Fibroblast of skin of left biceps (primary cell): ENCODE results near the gene VEPH1.

Experiments used
- DNase-seq, 2 experiments: peaks; one replicate each; pipeline ENCODE4 v3.0.0-alpha.2; 2013; ENCODE audit warnings: low read depth in 2 of 2

The VEPH1 gene

DNA sequence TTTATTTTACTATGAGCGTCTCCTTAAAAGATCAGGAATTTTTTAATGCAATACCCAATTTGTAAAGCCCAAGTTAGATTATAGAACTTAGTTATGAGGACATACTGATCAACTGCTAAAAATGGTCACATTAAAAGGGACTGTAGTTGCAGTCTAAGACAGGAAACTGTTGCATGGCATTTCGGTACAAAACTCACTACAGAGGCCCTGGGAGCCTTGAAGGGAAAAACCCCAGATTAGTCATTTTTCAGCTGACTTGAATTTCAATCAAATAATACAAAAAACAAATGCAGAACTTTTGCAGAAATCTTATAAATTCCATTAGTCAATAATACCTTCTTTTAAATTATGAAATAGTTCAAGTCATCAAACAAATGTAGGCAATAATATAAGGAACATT is 73.5 kb downstream of the VEPH1 start:
- no peak for DNase-seq

- DNase-seq: peak in 1 of 2 experiments; percentile 70
Observed at GRCh38 chr3:157428853-157429252, 74.4 kb downstream of the VEPH1 start.

DNA sequence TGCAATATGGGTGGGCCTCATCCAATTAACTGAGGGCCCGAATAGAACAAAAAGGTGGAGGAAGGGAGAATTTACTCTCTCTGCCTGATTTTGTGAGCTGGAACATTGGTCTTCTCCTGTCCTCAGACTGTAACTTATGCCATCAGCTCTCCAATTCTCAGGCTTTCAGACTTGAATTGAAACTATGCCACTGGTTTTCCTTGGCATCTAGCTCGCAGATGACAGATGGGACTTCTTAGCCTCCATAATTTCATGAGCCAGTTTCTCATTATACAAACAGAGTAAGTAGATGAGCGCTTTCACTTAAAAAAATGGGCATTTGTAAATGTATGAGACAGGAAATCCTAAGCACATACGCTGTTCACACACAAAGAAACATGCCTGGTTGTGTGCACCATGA is 75.3 kb downstream of the VEPH1 start:
- DNase-seq: no peak

DNA sequence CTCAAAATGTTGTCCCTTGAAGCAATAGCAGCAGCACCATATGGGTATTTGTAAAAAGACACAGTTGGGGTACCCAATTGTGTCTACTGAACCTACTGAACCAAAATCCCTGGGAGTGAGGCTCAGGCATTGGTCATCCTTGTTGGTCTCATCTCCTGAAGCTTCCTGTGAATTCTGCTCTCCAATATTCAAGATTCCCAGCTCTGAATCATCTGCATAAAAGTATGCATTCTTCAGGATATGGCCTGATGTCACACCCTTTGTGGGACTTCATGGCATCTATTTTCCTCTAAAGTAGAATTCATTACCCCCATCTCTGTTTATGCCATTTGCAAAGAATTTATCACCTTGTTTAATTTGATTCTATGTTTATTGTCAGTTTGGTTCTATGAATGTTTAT is 79.9 kb downstream of the VEPH1 start:
- DNase-seq: no peak

DNA sequence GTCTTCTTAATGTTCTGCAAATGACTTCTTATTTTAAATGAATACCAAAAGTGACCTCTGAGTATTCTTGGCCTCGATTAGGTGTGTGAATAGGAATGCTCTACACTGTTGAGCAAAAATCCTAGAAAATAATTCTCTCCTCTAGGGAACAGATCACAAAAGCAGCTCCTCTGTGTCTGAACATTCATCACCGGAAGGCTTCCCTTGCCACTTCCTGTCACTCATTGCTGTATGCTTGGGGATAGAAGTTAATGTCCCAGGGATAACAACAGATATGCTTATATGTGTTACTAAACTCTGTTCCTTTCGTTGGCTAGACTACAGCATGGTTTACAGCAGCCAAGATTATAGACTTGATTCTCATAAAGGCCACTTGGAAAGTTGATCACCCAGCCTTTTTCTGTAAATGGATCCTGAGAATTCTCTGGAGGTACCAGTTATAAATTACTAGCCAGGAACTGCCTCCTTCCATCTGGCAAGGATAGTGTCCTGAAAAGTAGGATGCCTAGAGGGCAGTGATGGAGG is 82.5 kb downstream of the VEPH1 start:
- DNase-seq: no peak

DNA sequence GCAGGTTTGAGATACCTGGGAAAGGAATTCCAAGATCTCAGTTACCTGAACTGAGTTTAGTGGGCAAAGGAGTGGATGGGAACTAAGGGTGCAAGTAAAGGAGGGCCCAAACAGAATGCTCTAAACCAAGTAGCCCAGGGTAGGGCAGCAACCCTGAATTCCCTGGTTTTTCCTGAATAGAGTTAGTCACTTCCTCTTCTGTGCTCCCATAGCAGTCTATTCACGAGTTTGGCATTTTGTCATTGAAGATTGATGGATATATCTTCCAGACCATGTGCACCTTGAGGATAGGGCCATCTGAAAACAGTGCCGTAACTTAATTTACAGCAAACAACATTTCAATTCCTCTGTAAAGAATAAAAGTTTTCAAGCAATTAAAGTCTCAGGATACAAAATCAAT is 85.1 kb downstream of the VEPH1 start:
- DNase-seq: no peak

- no peak for DNase-seq
Observed at GRCh38 chr3:157417247-157417646, 86.0 kb downstream of the VEPH1 start.

- DNase-seq: no peak
Observed at GRCh38 chr3:157416347-157417087, 86.7 kb downstream of the VEPH1 start.

- DNase-seq: no peak
Observed at GRCh38 chr3:157414861-157415260, 88.4 kb downstream of the VEPH1 start.

DNA sequence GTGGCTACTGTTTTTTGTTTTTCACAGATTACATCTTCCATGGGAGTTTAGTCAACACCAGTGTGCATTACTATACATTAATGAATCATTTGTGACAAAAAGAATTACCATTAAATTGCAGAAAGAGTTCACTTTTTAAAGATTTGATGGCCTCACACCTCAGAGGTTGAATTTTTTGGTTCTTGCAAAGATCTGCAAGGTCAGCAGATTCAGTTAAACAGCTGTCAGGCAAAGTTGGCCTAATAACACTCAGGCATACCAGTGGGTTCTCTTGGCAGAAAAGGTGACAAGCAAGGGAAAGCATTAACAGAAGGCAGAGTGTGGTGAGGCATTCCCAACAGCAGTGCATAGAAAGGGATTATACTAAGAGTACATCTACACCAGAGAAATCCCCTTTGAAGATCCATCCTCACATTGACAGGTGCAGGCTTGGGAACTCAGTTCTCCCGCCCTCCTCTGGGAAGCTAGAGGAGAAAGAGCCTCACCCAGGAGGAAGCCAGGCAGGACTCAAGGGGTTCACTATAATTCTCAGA is 90.8 kb downstream of the VEPH1 start:
- no peak for DNase-seq

DNA sequence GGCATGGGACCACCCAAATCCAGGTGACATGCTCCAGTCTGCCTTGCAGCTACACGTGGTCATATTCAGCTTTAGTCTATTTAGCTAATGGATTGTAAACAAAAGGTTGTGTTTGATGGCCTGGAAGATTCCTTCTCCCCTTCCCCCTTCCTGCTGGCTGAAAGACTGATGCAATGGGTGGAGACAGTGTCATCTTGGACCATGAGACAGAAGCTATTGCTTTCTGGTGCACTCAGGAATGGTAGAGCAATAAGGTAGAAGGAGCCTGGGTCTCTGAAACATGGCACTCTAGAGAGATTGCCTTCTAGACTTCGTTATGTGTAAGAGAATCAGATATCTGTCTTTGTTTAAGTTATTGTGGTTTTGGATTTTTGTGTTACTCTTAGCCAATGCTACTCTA is 92.3 kb downstream of the VEPH1 start:
- DNase-seq: no peak

- no peak for DNase-seq
Observed at GRCh38 chr3:157409516-157409915, 93.7 kb downstream of the VEPH1 start.

DNA sequence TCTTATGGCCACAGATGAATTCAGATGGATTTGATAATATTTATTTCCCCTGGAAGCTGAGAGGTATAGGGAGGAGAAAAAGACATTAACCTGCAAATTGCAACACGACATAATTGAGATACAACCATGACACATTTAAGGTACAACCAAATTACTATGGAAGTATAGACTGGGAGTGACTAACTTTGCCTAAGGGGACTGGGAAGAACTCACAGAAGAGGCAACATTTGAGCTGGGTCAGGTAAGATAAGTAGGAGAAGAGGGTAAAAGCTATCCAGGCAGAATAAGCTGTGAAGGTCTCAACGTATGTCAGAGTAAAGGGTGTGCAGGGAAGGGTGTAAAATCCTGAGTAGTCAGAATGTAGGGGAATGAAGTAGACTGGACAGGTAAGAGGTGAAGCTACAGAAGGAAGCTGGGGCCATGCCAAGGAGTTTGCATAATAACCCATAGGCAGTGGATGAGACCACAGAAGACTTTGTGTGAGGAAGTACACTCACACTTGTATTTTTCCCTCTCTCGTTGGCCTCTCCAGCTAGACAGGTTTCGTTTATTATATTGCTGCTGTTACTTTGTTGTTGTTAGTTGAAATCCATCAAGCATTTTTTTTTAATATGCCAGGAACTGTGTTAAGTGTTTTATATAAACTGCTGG is 94.6 kb downstream of the VEPH1 start:
- no peak for DNase-seq

GRCh38 chr3:157407769-157408168 is 95.4 kb downstream of the VEPH1 start:
- no peak for DNase-seq

DNA sequence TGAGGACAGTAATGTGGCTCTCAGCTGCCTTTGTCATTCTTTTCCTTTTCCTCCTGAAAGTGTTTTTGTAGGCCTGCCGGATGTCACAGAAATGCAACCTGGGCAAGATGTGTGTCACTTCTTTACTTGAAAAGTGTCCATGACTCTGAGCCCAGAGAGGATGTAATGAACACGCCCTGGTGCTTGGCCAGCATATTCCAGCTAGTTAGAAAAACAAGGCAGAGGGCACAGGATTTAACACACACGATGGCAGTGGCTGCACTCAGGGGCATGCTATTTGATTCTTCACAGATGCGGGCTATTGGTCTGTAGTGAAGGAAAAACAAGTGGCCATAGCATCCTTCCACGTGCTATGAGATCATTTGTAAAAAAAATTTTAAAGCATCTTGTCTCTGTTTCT is 96.8 kb downstream of the VEPH1 start:
- DNase-seq: no peak

GRCh38 chr3:157405457-157405856 is 97.8 kb downstream of the VEPH1 start:
- DNase-seq: peak; percentile 62 to 65

DNA sequence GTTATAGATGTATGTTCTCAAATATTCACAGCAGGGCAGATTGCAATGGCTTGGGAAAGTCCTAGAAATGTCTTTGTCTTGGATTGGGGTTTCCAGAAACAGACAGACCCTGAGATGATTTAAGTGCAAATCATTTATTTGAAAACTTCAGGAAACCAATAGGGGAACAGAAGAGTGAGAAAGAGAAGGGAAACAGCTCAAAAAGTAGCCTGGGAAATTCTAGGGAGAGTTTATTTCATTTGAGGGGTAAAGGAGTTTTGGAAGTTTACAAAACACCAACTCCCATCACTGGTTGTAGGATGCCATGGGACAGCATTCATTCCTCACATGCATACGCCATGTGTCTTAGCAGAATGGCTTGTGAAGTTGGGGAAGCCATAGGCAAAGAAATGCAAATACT is 98.8 kb downstream of the VEPH1 start:
- no peak for DNase-seq

GRCh38 chr3:157398598-157398997 is 104.6 kb downstream of the VEPH1 start:
- DNase-seq: no peak

DNA sequence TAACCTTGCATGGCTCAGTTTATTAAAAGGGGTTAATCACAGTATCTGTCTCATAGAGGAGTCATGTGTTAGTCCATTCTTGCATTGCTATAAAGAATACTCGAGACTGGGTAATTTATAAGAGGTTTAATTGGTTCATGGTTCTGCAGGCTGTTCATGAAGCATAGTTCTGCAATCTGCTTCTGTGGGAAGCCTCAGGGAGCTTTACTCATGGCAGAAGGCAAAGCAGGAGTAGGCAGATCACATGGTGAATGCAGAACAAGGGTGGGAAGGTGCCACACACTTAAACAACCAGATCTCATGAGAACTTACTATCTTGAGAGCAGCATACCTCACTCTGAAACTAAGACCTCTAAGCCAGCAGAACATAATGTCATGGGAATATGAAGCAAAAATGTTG is 108.8 kb downstream of the VEPH1 start:
- DNase-seq: no peak

GRCh38 chr3:157393113-157393512 is 110.1 kb downstream of the VEPH1 start:
- DNase-seq: no peak

DNA sequence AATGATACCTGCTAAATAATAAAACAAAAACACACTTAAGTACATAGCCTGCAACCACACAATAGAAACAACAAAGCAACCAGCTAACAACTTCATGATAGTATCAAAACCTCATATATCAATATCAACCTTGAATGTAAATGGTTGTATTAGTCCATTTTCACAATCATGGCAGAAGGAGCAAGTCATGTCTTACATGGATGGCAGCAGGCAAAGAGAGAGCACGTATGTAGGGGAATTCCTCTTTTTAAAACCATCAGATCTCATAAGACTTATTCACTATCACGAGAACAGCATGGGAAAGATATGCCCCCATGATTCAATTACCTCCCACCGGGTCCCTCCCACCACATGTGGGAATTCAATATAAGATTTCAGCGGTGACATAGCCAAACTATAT is 111.1 kb downstream of the VEPH1 start:
- no peak for DNase-seq

DNA sequence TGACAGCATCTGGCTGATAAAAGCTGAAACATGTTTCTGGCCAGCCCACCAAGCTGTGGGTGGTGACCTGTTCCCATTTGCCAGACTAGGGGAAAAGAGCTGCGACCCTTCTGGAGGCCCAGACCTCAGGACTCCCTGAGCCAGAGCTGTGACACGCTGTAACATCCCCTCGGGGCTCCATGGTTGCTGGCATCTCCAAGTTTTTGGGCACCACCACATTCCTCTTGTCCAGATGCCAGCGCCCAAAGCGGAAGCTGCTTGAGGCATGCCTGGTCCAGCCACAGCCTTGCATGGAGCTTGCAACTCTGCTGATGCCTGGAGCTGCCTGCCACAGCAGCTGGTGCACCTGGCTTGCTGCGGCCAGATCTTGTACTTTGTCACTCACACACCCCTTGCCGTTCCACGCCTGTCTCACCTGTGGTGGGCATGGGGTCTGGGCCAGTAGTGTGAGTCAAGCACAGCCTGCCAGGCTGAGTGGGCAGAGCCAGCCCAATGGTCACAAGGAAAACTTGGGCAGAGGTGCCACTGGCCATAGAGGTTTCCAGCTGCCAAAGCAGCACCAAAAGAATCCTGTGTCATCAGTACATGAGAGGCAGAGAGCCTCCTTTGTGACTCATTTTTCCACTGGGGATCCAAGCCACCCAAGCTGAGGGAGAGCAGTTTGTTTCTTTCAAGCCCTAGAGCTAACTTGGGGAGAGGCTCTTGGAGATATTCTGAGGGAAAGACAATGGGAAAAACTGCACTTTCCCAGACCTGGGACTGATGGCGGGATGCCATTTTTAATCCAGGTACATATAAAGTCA is 112.3 kb downstream of the VEPH1 start:
- no peak for DNase-seq
